Epithelial cell of proximal tubule (primary cell): Measurements from ENCODE around the gene AHSA1. TPM values are rescaled to one million over a fixed set of nuclear protein-coding genes. Genes with fewer than 3 reads are reported as not detected.

Experiments
- DNase-seq: peaks from one replicate; pipeline ENCODE4 v3.0.0-alpha.2; 2011; ENCODE audit warnings: low read depth
- H3K4me3 ChIP-seq: 2 replicates; pipeline ENCODE4 v1.5.1; 2011; ENCODE audit warnings: low read depth, mild to moderate bottlenecking, low read length
- CTCF ChIP-seq: conservative IDR thresholded peaks from 2 replicates; pipeline ENCODE4 v1.5.1; 2012; ENCODE audit warnings: low read depth, mild to moderate bottlenecking, low read length
- total RNA-seq: library from RNA; depleted of rRNA; stranded (reverse); fragments of >200 nt; gene quantifications from 2 replicates; pipeline ENCODE4 v1.2.3, GENCODE V29; 2015

The AHSA1 gene
- total RNA-seq, 1 donor from 2014 or later, result 122 TPM

- H3K4me3 ChIP-seq, result no peak overlapping the region
- DNase-seq, result no peak
- TF ChIP-seq CTCF, result no peak
These were observed 28.2 kb downstream of the AHSA1 start for GRCh38 chr14:77485901-77486678.

DNA sequence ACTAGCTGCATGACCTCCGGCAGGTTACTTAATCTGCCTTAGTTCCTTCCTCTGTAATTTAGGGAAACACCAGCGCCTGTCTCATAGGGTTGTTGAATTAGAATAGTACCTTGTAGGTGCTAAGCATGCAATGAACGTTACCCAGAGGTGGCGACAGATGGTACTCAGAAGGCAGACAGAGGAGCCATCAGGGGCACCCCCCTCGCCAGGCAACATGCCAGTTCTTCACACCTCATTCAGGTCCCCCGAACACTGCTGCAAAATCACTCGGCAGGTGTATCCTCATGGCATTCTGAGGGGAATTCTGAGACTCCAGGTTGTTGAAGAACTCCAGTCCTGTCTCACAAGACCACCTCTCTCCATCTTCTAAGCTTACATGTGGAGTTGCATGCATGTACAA, 30.7 kb downstream of the AHSA1 start:
- DNase-seq, result no peak
- TF ChIP-seq CTCF, result no peak
- no peak overlapping the region for H3K4me3 ChIP-seq

DNA sequence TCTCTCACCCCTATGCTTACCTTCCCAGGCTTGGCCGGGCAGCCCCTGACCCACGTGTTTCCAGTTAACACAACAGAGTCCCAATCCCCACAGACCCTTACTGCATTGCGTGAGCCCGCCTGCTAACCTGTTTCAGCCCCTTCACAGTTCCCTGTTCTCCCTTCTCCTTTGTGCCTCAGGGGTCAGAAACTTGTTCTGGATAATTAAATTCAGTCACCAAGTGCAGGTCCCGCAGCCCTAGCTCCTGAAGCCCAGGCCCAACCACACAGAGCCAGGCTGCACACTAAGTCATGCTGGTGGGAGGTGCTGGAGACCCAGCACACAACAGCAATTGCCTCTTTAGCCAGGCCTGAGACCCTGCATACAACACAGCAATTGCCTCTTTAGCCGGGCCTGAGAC, 31.1 kb downstream of the AHSA1 start:
- no peak for DNase-seq
- no peak for TF ChIP-seq CTCF

GRCh38 chr14:77490347-77490986, 32.6 kb downstream of the AHSA1 start:
- DNase-seq, result no peak
- H3K4me3 ChIP-seq, result no peak overlapping the region
- no peak for TF ChIP-seq CTCF

More for the DNA sequence above, 31.1 kb downstream of the AHSA1 start:
- H3K4me3 ChIP-seq, result no peak overlapping the region

DNA sequence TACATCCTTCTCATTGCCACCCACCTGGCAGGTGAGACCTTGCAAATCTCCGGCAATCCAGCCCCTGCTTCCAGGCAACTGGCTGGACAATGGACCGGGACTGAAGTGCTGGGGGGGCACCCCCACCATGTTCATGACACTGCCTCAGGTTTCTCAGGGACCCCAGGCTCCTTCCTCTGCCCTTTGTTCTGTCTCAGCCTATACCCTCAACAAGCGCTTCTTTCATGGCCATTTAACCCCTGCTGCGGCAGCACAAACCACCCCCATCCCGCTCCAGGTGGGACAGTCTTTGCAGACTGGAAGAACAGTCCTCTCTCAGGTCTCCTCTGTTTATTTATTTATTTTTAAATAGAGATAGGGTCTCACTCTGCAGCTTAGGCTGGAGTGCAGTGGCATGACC, 33.2 kb downstream of the AHSA1 start:
- H3K4me3 ChIP-seq, result no peak overlapping the region
- TF ChIP-seq CTCF, result no peak
- DNase-seq, result no peak

GRCh38 chr14:77495334-77495733, 37.4 kb downstream of the AHSA1 start:
- no peak for DNase-seq
- no peak for TF ChIP-seq CTCF
- H3K4me3 ChIP-seq, result no peak overlapping the region
